ENCODE results near the gene FBXO33. TPM values are rescaled to one million over a fixed set of nuclear protein-coding genes. Genes with fewer than 3 reads are reported as not detected.

FBXO33 gene
- total RNA-seq, 4 donors from 2014 or later: 12.4 to 23.7 (median 15.3) TPM

DNA sequence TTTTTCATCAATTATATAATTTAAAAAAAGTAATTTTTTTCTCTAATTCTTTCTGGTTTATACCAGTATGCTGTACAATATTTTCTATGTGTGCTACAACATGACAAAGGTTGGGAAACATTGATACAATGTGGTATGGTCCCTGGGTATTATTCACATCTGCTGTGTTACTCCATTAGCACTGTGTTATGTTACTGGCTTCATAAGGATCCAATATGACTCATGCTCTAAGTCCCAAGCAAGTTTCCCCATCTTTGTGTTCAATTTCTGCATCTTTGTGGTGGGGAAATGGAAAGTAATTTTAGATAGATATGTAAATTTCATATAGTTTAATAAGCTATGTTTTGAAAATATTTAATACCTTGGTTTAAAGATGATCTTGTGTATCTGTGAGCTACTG is 35.8 kb downstream of the FBXO33 start:
- H3K4me3 ChIP-seq: no peak overlapping the region
- no peaks in the 10 kb centered on the region for H3K9me3 ChIP-seq
- H3K27me3 ChIP-seq: no peaks in the 10 kb centered on the region
- no peaks in the 10 kb centered on the region for H3K4me1 ChIP-seq
- TF ChIP-seq EP300 (IDR thresholded peaks at IDR 0.05) (no peak), POLR2AphosphoS5 (IDR thresholded peaks at IDR 0.05) (no peak), POLR2A (IDR thresholded peaks at IDR 0.05) (no peak)
- TF ChIP-seq, protein P1, sequence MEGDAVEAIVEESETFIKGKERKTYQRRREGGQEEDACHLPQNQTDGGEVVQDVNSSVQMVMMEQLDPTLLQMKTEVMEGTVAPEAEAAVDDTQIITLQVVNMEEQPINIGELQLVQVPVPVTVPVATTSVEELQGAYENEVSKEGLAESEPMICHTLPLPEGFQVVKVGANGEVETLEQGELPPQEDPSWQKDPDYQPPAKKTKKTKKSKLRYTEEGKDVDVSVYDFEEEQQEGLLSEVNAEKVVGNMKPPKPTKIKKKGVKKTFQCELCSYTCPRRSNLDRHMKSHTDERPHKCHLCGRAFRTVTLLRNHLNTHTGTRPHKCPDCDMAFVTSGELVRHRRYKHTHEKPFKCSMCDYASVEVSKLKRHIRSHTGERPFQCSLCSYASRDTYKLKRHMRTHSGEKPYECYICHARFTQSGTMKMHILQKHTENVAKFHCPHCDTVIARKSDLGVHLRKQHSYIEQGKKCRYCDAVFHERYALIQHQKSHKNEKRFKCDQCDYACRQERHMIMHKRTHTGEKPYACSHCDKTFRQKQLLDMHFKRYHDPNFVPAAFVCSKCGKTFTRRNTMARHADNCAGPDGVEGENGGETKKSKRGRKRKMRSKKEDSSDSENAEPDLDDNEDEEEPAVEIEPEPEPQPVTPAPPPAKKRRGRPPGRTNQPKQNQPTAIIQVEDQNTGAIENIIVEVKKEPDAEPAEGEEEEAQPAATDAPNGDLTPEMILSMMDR (IDR thresholded peaks at IDR 0.05): no peak
- H3K36me3 ChIP-seq: peaks cover 42% of the 10 kb centered on the region
- no peak for DNase-seq (ENCODE audit: low spot score in 2 of 2)
- H3K27ac ChIP-seq: no peak overlapping the region

DNA sequence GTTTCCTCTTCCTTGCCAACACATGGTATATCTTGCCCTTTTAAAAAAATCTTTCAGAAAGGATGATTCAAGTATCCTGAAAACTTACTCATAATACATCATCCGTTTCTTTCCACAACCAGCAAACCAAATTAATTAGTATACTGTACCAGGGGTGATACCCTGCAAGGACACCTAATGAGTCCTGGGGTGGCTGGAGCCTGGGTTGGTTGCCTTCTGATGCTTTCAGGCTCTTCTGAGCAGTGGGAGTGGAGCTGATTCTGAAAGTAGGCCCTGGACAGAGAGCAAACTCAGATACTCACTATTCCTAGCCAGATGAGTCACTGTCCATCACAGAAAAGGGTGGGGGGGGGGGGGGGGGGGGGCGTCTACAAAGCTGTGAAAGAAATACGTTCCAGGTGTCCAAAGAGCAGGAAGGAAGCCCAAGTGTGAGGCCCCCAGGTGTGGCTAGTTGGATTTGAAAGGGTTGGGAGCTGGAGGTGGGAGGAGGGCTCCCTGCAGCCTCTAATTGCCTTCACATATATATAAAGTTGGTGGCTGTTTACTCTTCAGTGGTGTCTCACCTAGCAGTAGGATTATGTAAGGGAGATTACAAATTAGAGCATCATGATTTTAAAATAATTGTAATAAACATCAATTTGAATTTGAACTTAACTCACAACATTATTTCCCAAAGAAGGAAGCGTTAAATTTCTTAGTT is 36.5 kb downstream of the FBXO33 start:
- Histone ChIP-seq H3K4me1 (no peaks in the 10 kb centered on the region), H3K4me3 (no peak overlapping the region), H3K36me3 (peaks cover 35% of the 10 kb centered on the region), H3K9me3 (no peaks in the 10 kb centered on the region), H3K27me3 (no peaks in the 10 kb centered on the region), H3K27ac (no peak overlapping the region)
- 79% methylated on average over 4 of the region's 4 CpGs for WGBS
- no peak for DNase-seq (ENCODE audit: low spot score in 2 of 2)
- TF ChIP-seq, protein P1 (IDR thresholded peaks at IDR 0.05): no peak
- no peak for TF ChIP-seq EP300 (IDR thresholded peaks at IDR 0.05)
- no peak for TF ChIP-seq POLR2A (IDR thresholded peaks at IDR 0.05)
- no peak for TF ChIP-seq POLR2AphosphoS5 (IDR thresholded peaks at IDR 0.05)

DNA sequence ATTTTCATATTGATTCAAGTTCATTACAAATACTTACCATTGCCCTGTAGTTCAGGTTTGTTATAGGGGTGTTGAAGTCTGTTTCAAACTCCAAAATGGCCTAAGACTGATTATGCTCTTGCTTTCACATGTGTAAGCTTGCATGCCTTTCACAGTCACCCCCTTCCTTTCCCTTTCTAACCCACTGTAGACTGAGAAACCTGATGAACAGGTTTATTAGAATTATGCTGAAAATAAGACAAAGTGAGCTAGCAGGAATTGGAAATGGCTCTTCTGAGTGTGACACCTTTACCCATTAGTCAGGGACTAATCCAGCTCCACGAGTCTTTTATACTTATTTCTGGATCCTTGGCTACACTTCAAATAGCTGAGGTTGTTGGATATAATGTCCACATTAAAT is 38.9 kb downstream of the FBXO33 start:
- no peak for DNase-seq (ENCODE audit: low spot score in 2 of 2)
- WGBS: 36% methylated on average over 1 of the region's 1 CpG

DNA sequence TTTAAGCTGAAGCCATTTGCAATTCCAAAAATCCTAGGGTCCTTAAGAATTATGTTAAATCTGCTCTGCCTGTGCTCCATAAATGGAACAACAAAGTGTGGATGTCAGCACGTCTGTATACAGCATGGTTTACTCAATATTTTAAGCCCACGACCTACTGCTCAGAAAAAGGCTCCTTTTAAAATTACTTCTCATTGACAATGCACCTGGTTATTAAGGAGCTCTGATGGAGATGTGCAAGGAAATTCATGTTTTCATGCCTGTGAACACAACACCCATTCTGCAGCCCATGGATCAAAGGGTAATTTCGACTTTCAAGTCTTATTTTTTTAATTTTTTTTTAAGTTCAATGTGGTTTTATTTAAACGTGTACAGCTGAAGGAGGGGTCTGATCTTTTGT is 48.1 kb downstream of the FBXO33 start:
- no peak for DNase-seq (ENCODE audit: low spot score in 2 of 2)
- no peak for TF ChIP-seq EP300 (IDR thresholded peaks at IDR 0.05)
- TF ChIP-seq, protein P1 (IDR thresholded peaks at IDR 0.05): no peak
- TF ChIP-seq POLR2AphosphoS5 (IDR thresholded peaks at IDR 0.05): no peak
- TF ChIP-seq POLR2A (IDR thresholded peaks at IDR 0.05): no peak
- H3K27me3 ChIP-seq: no peaks in the 10 kb centered on the region
- H3K4me1 ChIP-seq: no peaks in the 10 kb centered on the region
- no peak overlapping the region for H3K4me3 ChIP-seq
- WGBS: 76% methylated on average over 4 of the region's 4 CpGs
- H3K36me3 ChIP-seq: no peaks in the 10 kb centered on the region
- H3K27ac ChIP-seq: no peak overlapping the region
- no peaks in the 10 kb centered on the region for H3K9me3 ChIP-seq

More for the DNA sequence above, 38.9 kb downstream of the FBXO33 start:
- TF ChIP-seq EP300 (IDR thresholded peaks at IDR 0.05): no peak
- no peak for TF ChIP-seq POLR2A (IDR thresholded peaks at IDR 0.05)
- TF ChIP-seq, protein P1 (IDR thresholded peaks at IDR 0.05): no peak
- TF ChIP-seq POLR2AphosphoS5 (IDR thresholded peaks at IDR 0.05): no peak
- H3K27me3 ChIP-seq: no peaks in the 10 kb centered on the region
- no peaks in the 10 kb centered on the region for H3K9me3 ChIP-seq
- H3K36me3 ChIP-seq: peaks cover 18% of the 10 kb centered on the region
- H3K4me3 ChIP-seq: no peak overlapping the region
- H3K27ac ChIP-seq: no peak overlapping the region
- no peaks in the 10 kb centered on the region for H3K4me1 ChIP-seq

DNA sequence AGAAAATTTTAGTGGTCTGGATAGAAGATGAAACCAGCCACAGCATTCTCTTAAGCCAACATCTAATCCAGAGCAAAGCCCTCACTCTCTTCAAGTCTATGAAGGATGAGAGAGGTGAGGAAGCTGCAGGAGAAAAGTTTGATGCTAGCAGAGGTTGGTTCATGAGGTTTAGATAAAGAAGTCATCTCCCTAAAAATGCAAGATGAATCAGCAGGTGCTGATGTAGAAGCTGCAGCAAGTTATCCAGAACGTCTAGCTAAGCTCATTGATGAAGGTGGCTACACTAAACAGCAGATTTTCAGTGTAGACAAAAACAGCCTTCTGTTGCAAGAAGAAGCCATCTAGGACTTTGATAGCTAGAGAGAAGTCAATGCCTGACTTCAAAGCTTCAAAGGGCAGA is 48.5 kb downstream of the FBXO33 start:
- WGBS: 65% methylated on average over 1 of the region's 1 CpG
- H3K27me3 ChIP-seq: no peaks in the 10 kb centered on the region
- no peaks in the 10 kb centered on the region for H3K9me3 ChIP-seq
- no peak overlapping the region for H3K27ac ChIP-seq
- TF ChIP-seq POLR2AphosphoS5 (IDR thresholded peaks at IDR 0.05): no peak
- TF ChIP-seq EP300 (IDR thresholded peaks at IDR 0.05): no peak
- TF ChIP-seq POLR2A (IDR thresholded peaks at IDR 0.05): no peak
- TF ChIP-seq, protein P1 (IDR thresholded peaks at IDR 0.05): no peak
- no peak overlapping the region for H3K4me3 ChIP-seq
- no peak for DNase-seq (ENCODE audit: low spot score in 2 of 2)
- H3K4me1 ChIP-seq: no peaks in the 10 kb centered on the region
- no peaks in the 10 kb centered on the region for H3K36me3 ChIP-seq
